ENCODE data around the gene SIT1.
A peak's percentile ranks its signal among the peaks of the same experiment; 100 is the strongest.

Gene SIT1

DNA sequence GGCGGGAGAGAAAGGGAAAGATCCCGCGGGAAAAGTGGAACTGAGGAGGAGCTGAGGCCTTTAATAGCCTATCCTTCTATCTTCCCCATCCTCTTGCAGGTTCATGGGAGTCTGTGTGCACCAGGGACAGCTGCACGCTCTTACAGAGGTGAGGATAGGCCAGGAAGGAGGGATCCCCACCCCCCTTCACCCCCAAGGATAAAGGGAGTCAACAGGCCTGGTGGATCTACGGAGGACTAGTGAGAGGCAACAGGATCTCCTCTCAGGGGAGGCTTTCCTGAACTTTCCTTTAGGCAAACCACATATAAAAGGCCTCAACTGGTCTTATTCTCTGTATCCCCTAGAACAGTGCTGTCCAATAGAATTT lies 44.6 kb downstream of the SIT1 start:
- no peak for DNase-seq (ENCODE audit: low read depth in 3 of 3)

- DNase-seq (ENCODE audit: low read depth in 3 of 3), result peak in 1 of 3 donors; percentile 32
These were observed 45.2 kb downstream of the SIT1 start for GRCh38 chr9:35605351-35606137.

DNA sequence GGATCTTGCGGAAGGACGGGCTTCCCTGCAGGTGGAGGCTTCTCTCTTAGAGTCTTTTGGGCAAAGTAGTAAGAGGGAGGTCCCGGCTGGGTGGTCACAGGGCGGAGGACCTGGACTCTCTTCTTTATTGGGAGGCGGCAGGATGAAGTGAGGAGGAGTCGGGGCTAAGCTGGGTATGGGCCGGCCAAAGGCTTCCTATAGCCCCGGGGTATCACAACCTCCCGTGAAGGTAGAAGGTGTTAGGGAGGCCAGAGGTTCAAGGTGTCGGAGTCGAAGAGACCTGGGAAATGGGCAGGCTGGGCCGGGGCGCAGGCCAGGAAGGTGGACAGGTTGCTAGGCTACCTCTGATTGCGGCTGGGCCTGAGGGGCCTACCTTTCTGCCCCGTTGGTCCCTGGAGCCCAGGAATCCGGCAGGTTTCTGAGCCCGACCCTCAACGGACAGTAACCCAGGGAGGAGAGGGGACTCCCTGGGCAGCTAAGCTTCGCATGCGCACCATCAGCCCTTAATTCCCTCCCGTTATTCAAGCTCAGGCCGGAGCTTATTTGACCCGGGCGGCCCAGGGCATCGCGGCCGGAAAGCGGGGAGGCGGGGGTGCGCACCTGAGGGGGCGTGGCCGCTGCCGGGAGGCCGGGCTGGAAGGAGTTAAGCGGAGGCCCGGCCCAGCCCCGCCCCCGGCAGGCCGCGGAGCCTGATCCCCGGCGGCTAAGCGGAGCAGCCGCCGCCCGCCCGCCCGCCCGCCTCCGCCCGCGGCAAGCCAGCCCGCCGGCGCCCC lies 46.0 kb downstream of the SIT1 start, which contains the start of gene TESK1:
Gene TESK1, plus strand, starts transcription at position 685 of the 773 bp plus-strand sequence. CDS start 358 bp downstream, outside the sequence.
- peak; percentile 56 to 87 (median 64) for DNase-seq (ENCODE audit: low read depth in 3 of 3)

DNA sequence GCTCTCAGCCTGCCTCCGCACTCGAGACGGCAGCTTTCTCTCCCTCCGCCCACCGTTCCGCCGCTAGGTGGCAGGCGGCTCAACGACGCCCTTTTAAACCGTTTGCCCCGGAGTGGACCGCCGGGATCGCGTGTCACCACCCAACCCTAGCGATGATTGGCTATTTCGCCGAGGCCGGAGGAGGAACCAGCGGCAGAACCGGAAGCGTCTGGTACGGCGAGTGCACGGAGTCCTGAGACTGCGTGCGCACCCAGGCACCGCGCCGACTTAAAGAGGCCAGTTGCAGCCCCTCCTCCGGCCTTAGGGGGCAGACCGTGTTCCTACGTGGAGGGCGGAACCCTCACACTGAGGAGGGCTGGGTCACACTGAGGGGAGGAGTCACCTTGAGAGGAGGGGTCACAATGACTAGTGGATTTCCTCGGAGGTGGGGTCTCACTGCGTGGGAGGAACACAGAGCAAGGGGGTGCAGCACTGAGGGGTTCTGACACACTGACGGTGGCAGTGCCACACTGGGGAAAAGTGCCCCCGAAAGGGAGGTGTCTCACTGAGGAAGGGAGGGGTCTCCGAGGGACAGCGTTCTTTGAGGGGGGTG lies 46.6 kb downstream of the SIT1 start:
- DNase-seq (ENCODE audit: low read depth in 3 of 3), result peak; percentile 98 to 99 (median 98)

- no peak for DNase-seq (ENCODE audit: low read depth in 3 of 3)
These were observed 47.2 kb downstream of the SIT1 start for GRCh38 chr9:35603506-35603985.

DNA sequence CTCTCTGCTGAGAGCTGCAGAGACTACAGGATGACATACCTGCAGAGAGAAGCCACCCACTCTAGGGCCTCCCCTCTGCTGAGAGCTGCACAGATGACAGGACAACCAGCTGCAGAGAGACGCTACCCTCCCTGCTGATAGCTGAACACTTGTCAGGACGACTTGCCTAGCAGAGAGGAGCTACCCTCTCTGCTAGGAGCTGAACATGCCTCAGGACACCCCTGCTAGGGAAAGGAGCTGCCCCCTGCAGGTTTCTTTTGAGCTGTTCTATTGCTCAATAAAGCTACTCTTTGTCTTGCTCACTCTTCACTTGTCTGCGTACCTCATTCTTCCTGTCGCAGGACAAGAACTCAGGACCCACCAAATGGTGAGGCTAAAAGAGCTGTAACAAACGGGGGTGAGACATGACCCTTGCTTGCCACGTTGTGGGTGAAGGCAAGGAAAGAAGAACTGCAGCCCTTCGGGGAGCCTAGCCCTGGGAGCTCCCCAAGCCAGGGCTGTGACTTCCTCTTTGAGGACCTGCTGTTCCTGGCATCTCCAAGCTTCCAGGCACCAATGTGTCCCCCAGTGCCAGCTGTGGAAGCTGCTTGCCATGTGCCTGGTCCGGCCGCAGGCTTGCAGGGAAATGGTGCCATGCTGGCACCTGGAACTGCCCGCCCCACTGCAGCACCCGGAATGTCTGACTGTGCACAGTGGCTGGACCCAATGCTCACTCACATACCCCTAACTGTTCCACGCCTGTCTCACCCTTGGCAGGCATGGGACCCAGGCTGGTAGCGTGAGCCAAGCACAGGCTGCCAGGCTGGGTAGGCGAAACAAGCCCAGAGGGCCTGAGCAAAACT lies 50.7 kb downstream of the SIT1 start:
- DNase-seq (ENCODE audit: low read depth in 3 of 3), result no peak
